ENCODE measurements around the gene ABAT. TPM values are rescaled to one million over a fixed set of nuclear protein-coding genes. Genes with fewer than 3 reads are reported as not detected.

ABAT gene
- total and polyA plus RNA-seq, 11 donors: 3.4 to 37.0 (median 12.8) TPM

DNA sequence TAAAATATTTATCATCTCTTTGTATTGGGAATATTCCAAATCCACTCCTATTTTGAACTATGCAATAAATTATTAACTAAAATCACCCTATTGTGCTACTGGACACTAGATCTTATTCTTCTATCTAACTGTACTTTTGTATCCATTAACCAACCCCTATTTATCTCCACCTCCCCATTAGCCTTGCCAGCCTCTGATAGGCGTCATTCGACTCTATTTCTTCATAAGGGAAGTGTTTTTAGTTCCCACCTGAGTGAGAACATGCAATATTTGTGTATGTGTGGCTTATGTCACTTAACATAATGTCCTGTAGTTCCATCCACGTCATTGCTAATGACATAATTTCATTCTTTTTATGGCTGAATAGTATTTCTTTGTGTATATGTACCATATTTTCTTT, 99.1 kb downstream of the ABAT start:
- DNase-seq (no peak), ATAC-seq (no peak)
- TF ChIP-seq CTCF (IDR thresholded peaks at IDR 0.05) (no peak), POLR2A (IDR thresholded peaks at IDR 0.05) (no peak)
- Histone ChIP-seq H3K9me3 (no peaks in the 10 kb centered on the region), H3K27me3 (no peaks in the 10 kb centered on the region), H3K4me1 (no peaks in the 10 kb centered on the region), H3K4me3 (no peak overlapping the region), H3K27ac (no peak overlapping the region), H3K36me3 (peaks cover 0 to 53% (median 13%) of the 10 kb centered on the region in 9 donors)
- intact Hi-C loops (cut with DNase I): no loop called here
- WGBS, 4 donors: 68 to 89% (median 82%) methylated on average over 3 of the region's 3 CpGs

DNA sequence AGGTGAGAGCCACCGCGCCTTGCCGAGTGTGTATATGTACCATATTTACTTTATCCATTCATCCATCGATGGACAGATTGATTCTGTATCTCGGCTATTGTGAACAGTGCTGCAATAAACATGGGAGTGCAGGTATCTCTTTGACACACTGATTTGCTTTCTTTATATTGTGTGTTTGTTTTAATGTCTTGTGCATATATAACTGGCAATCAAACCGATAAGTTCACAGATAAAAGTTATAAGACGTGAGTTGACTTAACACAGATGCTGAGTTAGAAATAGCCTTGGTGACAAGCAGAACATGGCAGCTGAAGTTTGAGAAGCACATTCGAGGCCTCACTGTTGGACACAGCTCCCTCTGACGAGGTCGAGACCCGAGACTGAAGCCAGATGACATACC, 99.8 kb downstream of the ABAT start:
- no peak overlapping the region for H3K4me3 ChIP-seq
- DNase-seq (no peak), ATAC-seq (no peak)
- intact Hi-C loops (cut with DNase I): no loop called here
- H3K27ac ChIP-seq: no peak overlapping the region
- TF ChIP-seq CTCF (IDR thresholded peaks at IDR 0.05) (no peak), POLR2A (IDR thresholded peaks at IDR 0.05) (no peak)
- no peaks in the 10 kb centered on the region for H3K27me3 ChIP-seq
- no peaks in the 10 kb centered on the region for H3K9me3 ChIP-seq
- H3K36me3 ChIP-seq: peaks cover 0 to 49% (median 11%) of the 10 kb centered on the region in 9 donors
- H3K4me1 ChIP-seq: no peaks in the 10 kb centered on the region
- 85 to 90% (median 86%) methylated on average over 11 of the region's 11 CpGs for WGBS, 4 donors

GRCh38 chr16:8775359-8775758, 100.9 kb downstream of the ABAT start:
- WGBS, 4 donors: 80 to 100% (median 93%) methylated on average over 1 of the region's 1 CpG
- DNase-seq: no peak
- TF ChIP-seq POLR2A (IDR thresholded peaks at IDR 0.05) (no peak), CTCF (IDR thresholded peaks at IDR 0.05) (no peak)
- Histone ChIP-seq H3K4me1 (no peaks in the 10 kb centered on the region), H3K27ac (no peak overlapping the region), H3K27me3 (no peaks in the 10 kb centered on the region), H3K9me3 (no peaks in the 10 kb centered on the region), H3K4me3 (no peak overlapping the region), H3K36me3 (peaks cover 0 to 56% (median 14%) of the 10 kb centered on the region in 9 donors)
- intact Hi-C loops (cut with DNase I): no loop called here
- ATAC-seq: no peak

- DNase-seq (no peak), ATAC-seq (no peak)
- Histone ChIP-seq H3K27me3 (no peaks in the 10 kb centered on the region), H3K9me3 (no peaks in the 10 kb centered on the region), H3K4me3 (no peak overlapping the region), H3K27ac (no peak overlapping the region), H3K36me3 (peaks cover 0 to 56% (median 14%) of the 10 kb centered on the region in 9 donors), H3K4me1 (no peaks in the 10 kb centered on the region)
- no peak for TF ChIP-seq POLR2A (IDR thresholded peaks at IDR 0.05)
- no peak for TF ChIP-seq CTCF (IDR thresholded peaks at IDR 0.05)
- intact Hi-C loops (cut with DNase I): no loop called here
- WGBS, 4 donors: 69 to 84% (median 78%) methylated on average over 8 to 12 of the region's 12 CpGs
Observed at GRCh38 chr16:8776129-8776584, 101.7 kb downstream of the ABAT start.
